HepG2 (cell line): ENCODE data around the gene SPATA25. TPM values are rescaled to one million over a fixed set of nuclear protein-coding genes. Genes with fewer than 3 reads are reported as not detected.
A peak's percentile ranks its signal among the peaks of the same experiment; 100 is the strongest.

Experiments used
- GATAD2A ChIP-seq: IDR thresholded peaks from 2 replicates; pipeline ENCODE4 v1.6.1; 2016
- LBX2 ChIP-seq: sonication (generic); formaldehyde crosslinking; IDR thresholded peaks from 2 replicates; pipeline ENCODE4 v1.5.0; 2020; ENCODE audit warnings: missing genetic modification reagents, mild to moderate bottlenecking, borderline replicate concordance
- MAX ChIP-seq: IDR thresholded peaks from 2 replicates; pipeline ENCODE4 v1.6.1; 2012; ENCODE audit warnings: inconsistent platforms
- MLLT10 ChIP-seq: sonication (generic); formaldehyde crosslinking; IDR thresholded peaks from 2 replicates; pipeline ENCODE4 v1.4.0; 2020; ENCODE audit warnings: missing genetic modification reagents
- NFKBIZ ChIP-seq: IDR thresholded peaks from 2 replicates; pipeline ENCODE4 v1.6.1; 2018; ENCODE audit warnings: missing genetic modification reagents, missing compliant biosample characterization
- PAX8 ChIP-seq: sonication (generic); formaldehyde crosslinking; IDR thresholded peaks from 2 replicates; pipeline ENCODE4 v1.8.0; 2022; ENCODE audit warnings: mild to moderate bottlenecking, missing genetic modification reagents, borderline replicate concordance
- PRDM4 ChIP-seq: sonication (generic); formaldehyde crosslinking; IDR thresholded peaks from 2 replicates; pipeline ENCODE4 v1.9.0; 2021; ENCODE audit warnings: missing genetic modification reagents, borderline replicate concordance
- RARA ChIP-seq: IDR thresholded peaks from 2 replicates; pipeline ENCODE4 v1.6.1; 2016; ENCODE audit warnings: missing genetic modification reagents, missing compliant biosample characterization
- RFX3 ChIP-seq: IDR thresholded peaks from 2 replicates; pipeline ENCODE4 v1.6.1; 2016; ENCODE audit warnings: missing biosample characterization, missing genetic modification reagents
- RFXAP ChIP-seq: sonication (generic); formaldehyde crosslinking; IDR thresholded peaks from 2 replicates; pipeline ENCODE4 v1.4.0; 2020; ENCODE audit warnings: missing genetic modification reagents, borderline replicate concordance
- SKIL ChIP-seq: sonication (generic); formaldehyde crosslinking; IDR thresholded peaks from 2 replicates; pipeline ENCODE4 v1.8.0; 2022; ENCODE audit warnings: missing genetic modification reagents, mild to moderate bottlenecking, moderate library complexity, borderline replicate concordance
- SRSF4 ChIP-seq: fragments of 200-400 bp; formaldehyde crosslinking; IDR thresholded peaks from one replicate; pipeline ENCODE4 v1.6.1; 2018; ENCODE audit warnings: mild to moderate bottlenecking, low read depth, low read length, moderate library complexity; ENCODE audit not compliant: poor library complexity, severe bottlenecking
- TARDBP ChIP-seq: sonication (generic); formaldehyde crosslinking; IDR thresholded peaks from 2 replicates; pipeline ENCODE4 v1.8.0; 2022; ENCODE audit warnings: mild to moderate bottlenecking, missing genetic modification reagents
- TCF7 ChIP-seq: sonication (generic); IDR thresholded peaks from 2 replicates; pipeline ENCODE4 v1.6.1; 2016; ENCODE audit warnings: antibody characterized with exemption, low read depth
- ZBTB33 ChIP-seq: sonication (generic); formaldehyde crosslinking; IDR thresholded peaks from 2 replicates; pipeline ENCODE4 v1.4.0; 2020; ENCODE audit warnings: missing genetic modification reagents
- ZNF496 ChIP-seq: sonication (generic); formaldehyde crosslinking; IDR thresholded peaks from 2 replicates; pipeline ENCODE4 v1.8.1; 2023; ENCODE audit warnings: mild to moderate bottlenecking, moderate library complexity, missing genetic modification reagents; ENCODE audit not compliant: insufficient replicate concordance
- ZNF670 ChIP-seq: sonication (generic); formaldehyde crosslinking; IDR thresholded peaks from 2 replicates; pipeline ENCODE4 v1.8.0; 2022; ENCODE audit warnings: mild to moderate bottlenecking, missing genetic modification reagents, borderline replicate concordance
- ZNF777 ChIP-seq: sonication (generic); formaldehyde crosslinking; IDR thresholded peaks from 2 replicates; pipeline ENCODE4 v1.4.0; 2020; ENCODE audit warnings: missing genetic modification reagents
- ZNF784 ChIP-seq: sonication (generic); formaldehyde crosslinking; IDR thresholded peaks from 2 replicates; pipeline ENCODE4 v1.5.1; 2020; ENCODE audit warnings: missing genetic modification reagents, mild to moderate bottlenecking, borderline replicate concordance
- polyA plus RNA-seq, 8 experiments: library from polyadenylated mRNA; depleted of rRNA in 3 of 8; stranded (reverse) in 7 of 8; unstranded in 1 of 8; fragments of >200 nt; fragmentation: Illumina TruSeq in 4 of 8; extraction: Trizol in 4 of 8; gene quantifications; 2 replicates each; pipeline versions ENCODE4 v1.2.1 to v1.2.3, GENCODE V29; 2011 to 2016; ENCODE audit warnings: low read depth in 4 of 8, missing spikeins in 1 of 8, mixed read lengths in 1 of 8; ENCODE audit not compliant: insufficient read depth in 1 of 8
- total RNA-seq, 5 experiments: library from RNA; depleted of rRNA; stranded (reverse); fragments of >200 nt; fragmentation: Illumina TruSeq; extraction: Trizol; gene quantifications; 2 replicates each; pipeline ENCODE4 v1.2.3, GENCODE V29; 2016; ENCODE audit warnings: low read depth in 1 of 5

SPATA25 gene
- total and polyA plus RNA-seq, 2 of the 13 experiments (the other 11 are each of a cell fraction or from before 2014, with no cell fraction given), result 4.8 to 7.6 TPM

- TF ChIP-seq PRDM4 (CRISPR knock-in tag) (peak; percentile 40; the same call in 1 of the 2 replicates), RFXAP (CRISPR knock-in tag) (peak; percentile 57; the same call in 1 of the 2 replicates), NFKBIZ (CRISPR knock-in tag) (no peak), ZNF784 (CRISPR knock-in tag) (peak; percentile 75; the same call in 1 of the 2 replicates), MLLT10 (CRISPR knock-in tag) (0 out of 2 replicates have a peak, but pooled peaks have one; percentile 27), TARDBP (0 out of 2 replicates have a peak, but pooled peaks have one; percentile 66), ZNF496 (no peak), PAX8 (no peak), GATAD2A (CRISPR knock-in tag) (peak; percentile 79), RARA (CRISPR knock-in tag) (peak; percentile 67), RFX3 (CRISPR knock-in tag) (no peak), SRSF4 (no peak), ZBTB33 (CRISPR knock-in tag) (peak; percentile 83), TCF7 (no peak), ZNF670 (no peak), MAX (peak; percentile 97), SKIL (CRISPR knock-in tag) (peak; percentile 32; the same call in 1 of the 2 replicates), ZNF777 (CRISPR knock-in tag) (peak; percentile 76), LBX2 (CRISPR knock-in tag) (no peak; the same call in 1 of the 2 replicates)
Measured at GRCh38 chr20:45890077-45890984, 2.9 kb upstream of the SPATA25 start (continued).
